ENCODE data around the gene LIMCH1.

DNA sequence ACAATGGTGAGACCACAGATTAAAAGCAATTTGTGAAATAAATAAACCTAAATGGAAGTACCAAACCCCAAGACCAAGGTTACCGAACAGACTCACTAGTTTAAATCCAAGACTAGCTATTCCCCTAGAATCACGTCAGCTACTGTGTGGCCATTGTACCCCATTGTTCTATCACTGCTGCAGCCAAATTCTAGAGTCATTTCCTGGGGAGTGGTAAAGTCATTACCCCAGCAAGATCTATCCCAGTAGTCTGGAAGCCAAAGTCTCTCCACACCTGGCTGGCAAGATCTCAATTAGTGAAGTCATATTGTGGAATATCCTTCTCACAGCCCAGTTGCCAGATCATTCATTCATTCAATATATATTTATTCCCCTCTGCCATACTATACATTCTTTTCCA lies 143.1 kb downstream of the LIMCH1 start:
- TF ChIP-seq EZH2 (IDR thresholded peaks at IDR 0.05; ENCODE audit: insufficient read depth, low read length), result no peak
- TF ChIP-seq, protein P1, sequence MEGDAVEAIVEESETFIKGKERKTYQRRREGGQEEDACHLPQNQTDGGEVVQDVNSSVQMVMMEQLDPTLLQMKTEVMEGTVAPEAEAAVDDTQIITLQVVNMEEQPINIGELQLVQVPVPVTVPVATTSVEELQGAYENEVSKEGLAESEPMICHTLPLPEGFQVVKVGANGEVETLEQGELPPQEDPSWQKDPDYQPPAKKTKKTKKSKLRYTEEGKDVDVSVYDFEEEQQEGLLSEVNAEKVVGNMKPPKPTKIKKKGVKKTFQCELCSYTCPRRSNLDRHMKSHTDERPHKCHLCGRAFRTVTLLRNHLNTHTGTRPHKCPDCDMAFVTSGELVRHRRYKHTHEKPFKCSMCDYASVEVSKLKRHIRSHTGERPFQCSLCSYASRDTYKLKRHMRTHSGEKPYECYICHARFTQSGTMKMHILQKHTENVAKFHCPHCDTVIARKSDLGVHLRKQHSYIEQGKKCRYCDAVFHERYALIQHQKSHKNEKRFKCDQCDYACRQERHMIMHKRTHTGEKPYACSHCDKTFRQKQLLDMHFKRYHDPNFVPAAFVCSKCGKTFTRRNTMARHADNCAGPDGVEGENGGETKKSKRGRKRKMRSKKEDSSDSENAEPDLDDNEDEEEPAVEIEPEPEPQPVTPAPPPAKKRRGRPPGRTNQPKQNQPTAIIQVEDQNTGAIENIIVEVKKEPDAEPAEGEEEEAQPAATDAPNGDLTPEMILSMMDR (IDR thresholded peaks at IDR 0.05; ENCODE audit: insufficient read depth, low read depth, low read length), result no peak
